Jurkat, Clone E6-1 (cell line): Measurements from ENCODE around the gene DTNA.
A peak's percentile ranks its signal among the peaks of the same experiment; 100 is the strongest.
"Not testable (repeated sequence)": the region's sequence is repeated elsewhere in the genome, so short reads cannot be mapped to it uniquely, and the experiment has no call there.

Source experiments
- DNase-seq: peaks from one replicate; pipeline ENCODE4 v3.0.0-alpha.2; 2011; ENCODE audit warnings: low read depth, low spot score
- H3K4me3 ChIP-seq: 2 replicates; pipeline ENCODE4 v1.5.1; 2011; ENCODE audit warnings: mild to moderate bottlenecking, low read length, control low read depth, moderate library complexity

The DTNA gene

DNA sequence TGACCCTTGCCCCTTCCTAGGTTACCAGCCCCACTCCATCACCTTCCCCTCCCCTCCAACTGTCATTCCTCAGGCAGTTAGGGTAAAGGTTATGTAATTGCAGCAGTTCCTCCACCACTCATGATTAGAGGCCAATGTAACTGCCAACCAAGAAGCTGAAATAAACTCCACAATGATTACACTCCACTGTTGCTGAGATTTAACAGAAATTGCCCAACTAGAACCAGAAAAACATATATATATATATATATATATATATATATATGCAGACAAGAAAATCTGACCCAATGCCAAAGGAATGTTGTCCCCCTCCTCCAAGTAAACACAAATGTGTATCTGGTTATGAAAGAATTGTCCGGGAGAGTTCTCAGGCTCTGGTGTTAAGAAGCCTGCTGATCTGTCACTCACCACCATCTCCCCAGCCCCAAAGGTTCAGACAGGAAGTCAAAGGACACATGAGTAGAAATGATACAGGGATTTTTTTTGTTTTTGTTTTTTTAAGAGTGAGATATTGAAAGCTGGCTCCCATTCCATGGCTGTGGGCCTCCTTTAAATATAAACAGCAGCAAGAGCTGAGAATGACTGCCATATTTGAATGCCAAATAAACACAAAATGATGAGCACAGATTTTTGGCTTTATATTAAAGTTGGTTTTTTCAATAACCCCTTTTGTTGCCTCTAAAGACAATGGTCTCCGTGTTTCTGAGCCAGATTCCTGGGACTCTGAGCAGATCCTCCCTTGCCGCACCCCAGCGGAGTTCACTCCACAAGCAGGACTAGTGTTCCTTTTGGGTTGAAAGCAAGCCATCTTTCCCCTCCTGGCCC is 204.0 kb downstream of the DTNA start:
- no peak for DNase-seq
- H3K4me3 ChIP-seq = no peak overlapping the region

DNA sequence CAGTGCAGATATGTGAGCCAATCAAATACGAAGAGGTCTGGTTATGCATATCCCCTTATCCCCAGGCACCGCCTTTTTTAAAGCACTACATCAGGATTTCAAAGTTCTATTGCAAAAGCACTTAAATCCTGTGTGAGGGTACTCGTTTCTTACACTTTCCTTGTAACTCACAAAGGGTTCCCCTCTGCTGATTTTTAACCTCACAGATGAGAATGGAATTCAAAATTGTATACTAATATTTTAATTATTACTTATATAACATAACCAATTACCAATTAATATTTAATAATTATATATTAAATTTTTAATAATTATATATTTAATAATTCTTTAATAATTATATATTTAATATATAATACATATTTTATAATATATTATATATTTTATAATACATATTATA is 204.9 kb downstream of the DTNA start:
- no peak for DNase-seq
- H3K4me3 ChIP-seq = no peak overlapping the region

DNA sequence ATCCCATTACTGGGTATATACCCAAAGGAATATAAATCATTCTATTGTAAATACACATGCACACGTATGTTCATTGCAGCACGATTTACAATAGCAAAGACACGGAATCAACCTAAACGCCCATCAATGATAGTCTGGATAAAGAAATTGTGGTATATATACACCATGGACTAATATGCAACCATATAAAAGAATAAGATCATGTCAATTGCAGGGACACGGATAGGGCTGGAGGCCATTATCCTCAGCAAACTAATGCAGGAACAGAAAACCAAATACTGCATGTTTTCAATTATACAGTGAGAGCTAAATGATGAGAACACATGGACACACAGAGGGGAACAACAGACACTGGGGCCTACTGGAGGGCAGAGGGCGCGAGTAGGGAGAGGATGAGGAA is 206.4 kb downstream of the DTNA start:
- not testable (repeated sequence) for DNase-seq, H3K4me3 ChIP-seq

DNA sequence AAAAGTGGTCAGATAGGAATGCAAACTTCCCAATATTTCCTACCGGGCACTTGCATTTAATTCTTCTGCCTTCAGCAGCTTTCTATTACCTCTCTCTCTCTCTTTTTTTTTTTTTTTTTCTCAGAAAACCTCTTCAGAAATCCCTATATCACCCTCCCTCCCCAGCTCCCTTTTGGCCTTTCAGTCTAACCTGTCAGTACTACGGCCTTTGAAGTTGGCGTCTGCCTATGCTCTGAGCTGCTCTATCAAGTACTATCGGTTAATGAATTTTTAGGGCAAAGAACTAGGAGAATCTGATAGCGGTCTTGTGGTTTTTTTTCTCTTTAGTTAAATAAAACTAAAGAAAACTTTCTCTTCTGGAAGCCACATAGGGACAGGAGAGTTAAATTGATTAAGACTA is 208.8 kb downstream of the DTNA start:
- H3K4me3 ChIP-seq = no peak overlapping the region
- DNase-seq = peak; percentile 12

DNA sequence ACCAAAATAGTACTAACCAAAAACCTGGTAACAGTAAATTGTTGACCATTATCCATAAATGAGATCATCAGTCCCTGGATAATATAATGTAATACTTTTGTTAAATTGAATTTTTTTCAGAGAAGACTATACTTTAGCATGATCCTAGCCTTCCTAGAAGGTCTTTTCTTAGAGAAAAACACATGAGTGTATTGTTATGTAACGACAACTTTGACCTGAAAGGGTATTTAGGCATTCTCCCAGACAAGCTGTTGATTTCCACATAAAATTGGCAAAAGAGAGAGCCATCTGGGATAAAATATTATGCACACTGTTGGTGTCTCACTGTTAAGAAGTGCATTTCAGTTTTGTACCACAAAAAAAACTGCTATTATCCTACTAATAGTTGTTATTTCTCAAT is 211.1 kb downstream of the DTNA start:
- no peak for DNase-seq

DNA sequence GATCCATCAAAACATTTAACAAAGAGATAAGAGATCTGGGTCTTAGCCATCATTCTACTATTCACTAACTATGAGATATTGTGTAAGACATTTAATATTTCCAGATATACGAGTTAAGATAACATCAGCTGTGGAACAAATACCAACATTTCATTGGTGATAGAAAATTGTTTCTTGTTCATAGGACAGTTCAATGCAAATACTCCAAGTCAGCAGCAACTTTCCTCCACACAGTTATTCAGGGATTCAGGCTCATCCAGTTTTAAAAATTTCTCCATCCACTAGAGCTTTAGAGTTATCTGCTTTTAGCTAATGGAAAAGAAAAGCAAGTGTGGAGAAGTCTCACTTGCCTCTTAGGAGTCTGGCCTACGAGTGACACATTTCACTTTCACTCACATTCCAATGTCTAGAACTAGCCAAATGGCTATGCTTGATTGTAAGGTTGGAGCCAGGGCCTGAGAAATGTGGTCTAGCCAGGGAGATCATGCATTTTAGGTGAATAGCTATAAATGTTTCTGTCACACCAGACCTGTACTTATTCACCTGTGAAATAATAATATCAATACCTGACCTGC is 211.8 kb downstream of the DTNA start:
- no peak overlapping the region for H3K4me3 ChIP-seq
- no peak for DNase-seq

More for the DNA sequence above, 211.1 kb downstream of the DTNA start:
- no peak overlapping the region for H3K4me3 ChIP-seq

DNA sequence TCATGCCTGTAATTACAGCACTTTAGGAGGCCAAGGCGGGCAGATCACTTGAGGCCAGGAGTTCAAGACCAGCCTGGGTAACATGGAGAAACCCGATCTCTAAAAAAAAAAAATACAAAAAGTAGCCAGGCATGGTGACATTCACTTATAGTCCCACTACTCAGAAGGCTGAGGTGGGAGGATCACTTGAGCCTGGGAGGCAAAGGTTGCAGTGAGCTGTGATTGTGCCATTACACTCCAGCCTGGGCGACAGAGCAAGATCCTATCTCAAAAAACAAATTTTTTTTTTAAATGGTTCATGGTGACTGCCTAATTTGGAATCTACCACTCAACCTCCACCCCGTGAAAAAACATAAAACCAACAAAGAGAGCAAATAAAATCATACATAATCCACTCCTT is 212.5 kb downstream of the DTNA start:
- not testable (repeated sequence) for DNase-seq, H3K4me3 ChIP-seq

DNA sequence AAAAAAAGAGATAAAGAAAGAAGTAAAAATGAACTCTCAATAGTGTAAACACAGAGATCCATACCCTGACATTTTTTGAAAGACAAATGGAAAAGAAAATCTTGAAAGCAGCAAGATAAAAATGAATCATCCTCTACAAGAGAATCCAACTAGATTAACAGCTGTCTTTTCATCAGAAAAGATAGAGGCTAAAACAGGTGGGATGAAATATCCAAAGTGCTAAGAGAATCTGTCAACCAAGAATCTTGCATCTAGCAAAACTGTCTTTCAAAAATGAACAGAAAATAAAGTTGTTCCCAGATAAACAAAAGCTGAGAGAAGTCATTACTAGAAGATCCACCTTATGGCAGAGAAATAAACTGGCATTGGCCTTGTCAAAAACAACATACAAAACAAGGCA is 213.8 kb downstream of the DTNA start:
- DNase-seq = no peak
- no peak overlapping the region for H3K4me3 ChIP-seq

DNA sequence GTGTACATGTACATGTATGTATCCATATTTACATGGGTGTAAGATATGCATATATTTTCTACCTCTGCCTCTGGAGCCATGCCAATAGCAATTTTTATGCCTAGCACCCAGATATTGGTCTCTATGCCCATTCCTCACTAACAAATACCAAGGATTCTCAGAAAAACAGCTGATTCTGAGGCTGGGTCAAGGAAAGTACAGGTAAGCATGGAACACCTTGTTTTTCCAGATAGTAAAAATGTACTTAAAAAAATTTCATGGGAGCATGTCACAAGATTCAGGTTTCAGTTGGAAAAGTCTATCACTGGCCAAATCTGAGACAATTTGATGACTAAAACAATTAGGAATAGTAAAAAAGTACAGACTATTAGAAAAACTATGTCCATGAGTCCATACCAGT is 216.6 kb downstream of the DTNA start:
- no peak overlapping the region for H3K4me3 ChIP-seq
- no peak for DNase-seq

DNA sequence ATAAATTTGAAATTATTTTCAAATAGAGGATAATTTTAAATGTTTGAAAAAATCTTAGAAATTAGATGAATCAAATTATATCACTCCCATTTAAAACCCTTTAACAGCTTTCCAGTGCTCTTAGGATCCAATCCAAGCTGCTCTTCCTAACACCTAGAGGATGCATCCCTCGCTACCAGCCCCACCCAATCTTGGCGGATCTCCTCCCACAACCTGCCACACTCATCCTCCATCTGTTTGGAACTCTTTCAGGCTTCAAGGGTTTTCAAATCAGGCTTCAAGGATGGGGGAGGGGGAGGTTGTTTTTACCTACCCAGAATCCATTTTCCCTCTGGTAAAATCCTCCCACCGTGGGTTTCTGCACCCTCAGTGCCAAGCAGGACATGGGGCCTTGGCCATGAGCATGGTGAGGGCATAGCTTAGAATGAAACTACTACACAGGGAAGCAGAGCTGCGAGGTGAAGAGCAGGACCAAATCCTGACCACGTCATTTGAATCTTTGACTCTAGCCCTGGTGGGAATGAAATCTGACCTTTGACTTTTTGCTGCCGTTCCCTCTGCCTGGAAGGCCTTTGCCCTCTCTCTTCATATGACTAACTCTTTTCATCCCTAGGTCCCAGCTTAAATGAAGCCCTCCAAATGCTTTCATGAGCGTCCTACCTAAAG is 218.1 kb downstream of the DTNA start:
- H3K4me3 ChIP-seq = no peak overlapping the region
- no peak for DNase-seq

DNA sequence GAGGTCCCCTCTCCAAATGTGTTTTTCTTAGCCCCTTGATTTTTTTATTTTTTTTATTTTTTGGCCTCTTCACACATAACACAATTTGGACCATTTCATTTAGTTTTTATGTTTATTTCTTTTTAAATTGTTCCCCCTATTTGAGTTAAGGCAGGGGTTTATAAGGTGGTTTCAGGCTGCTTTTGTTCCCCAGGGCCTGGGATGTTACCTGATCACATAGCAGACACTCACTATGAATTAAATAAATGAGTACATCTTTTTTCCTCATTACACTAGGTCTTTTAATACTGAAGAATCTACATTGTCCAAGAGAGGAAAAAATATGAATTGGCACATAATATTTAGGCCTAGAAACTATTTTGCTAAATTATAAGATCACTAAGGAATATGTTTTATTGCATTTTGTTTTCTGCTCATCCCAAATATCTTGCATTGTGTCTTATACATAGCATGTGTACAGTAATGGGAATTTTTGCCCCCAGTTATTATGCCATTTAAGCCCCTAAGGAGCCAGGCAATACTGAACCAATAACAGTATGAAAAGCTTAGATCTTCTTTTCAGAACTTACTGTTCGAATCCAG is 218.7 kb downstream of the DTNA start:
- DNase-seq = no peak
- H3K4me3 ChIP-seq = no peak overlapping the region

DNA sequence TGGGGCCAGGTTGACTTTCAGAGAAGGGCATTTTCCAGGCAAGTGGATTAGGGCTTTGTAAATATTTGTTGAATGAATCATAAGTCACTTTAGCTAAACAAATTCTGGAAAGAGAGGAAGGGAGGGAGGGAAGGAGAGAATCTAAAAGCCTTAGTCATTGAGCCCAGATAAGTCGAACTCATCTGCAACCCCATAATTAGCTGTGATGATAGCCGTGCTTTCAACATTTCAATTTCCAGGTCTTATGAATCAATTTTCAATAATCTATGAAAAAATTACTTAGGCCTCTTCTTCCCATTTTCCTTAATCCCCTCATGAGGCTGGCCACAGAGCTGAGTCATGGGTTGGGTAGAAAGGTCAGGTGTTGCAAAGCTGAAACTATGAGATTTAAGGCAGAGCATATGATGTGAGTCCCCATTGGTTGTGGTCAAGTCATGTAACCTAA is 219.3 kb downstream of the DTNA start:
- H3K4me3 ChIP-seq = no peak overlapping the region
- DNase-seq = no peak

DNA sequence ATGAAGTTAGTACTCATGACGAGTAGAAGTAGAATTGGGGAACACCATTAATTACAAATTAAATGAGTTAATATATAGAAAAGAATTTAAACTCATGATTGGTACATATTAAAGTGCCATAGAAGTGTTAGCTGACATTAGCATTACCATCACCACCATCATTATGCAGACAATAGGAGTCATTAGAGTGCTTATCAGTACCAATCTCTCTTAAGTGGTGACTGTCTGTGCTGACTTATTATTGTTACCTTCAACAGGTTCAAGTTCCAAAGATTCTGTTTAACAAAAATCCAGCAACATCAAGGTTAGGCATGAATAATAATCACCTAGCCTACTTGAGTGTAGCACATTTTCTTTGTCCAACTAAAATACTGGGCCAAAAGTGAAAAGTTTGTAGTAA is 222.3 kb downstream of the DTNA start:
- no peak for DNase-seq
- no peak overlapping the region for H3K4me3 ChIP-seq

DNA sequence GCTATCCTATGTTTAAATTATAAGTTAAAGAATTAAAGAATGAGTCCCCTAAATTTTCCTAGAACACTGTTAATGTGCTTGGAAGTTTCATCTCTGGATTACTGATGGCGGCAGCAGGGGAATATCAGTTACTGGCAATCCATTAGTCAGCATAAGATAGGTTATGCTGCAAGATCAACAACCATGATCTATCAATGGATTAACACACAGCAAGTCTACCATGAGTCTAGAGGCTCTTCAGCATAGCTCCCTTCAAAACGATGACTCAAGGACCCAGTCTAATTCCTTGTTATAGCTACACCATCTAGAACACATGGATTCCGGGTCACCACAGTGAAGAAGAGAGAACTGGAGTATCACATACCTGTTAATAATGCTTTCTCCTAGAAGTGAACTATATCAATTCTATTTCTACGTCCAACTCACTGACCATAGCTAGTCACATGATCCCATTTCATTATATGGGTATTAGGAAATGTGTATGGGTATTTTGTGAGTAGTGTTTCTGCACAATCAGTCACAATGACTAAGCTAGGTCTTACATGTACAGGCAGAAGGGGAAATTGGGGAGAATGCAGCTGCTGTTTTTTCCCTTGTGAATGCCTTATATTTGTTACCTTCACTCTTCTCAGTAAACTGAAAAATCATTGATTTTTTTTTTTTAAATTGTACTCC is 222.8 kb downstream of the DTNA start:
- DNase-seq = no peak
- no peak overlapping the region for H3K4me3 ChIP-seq

DNA sequence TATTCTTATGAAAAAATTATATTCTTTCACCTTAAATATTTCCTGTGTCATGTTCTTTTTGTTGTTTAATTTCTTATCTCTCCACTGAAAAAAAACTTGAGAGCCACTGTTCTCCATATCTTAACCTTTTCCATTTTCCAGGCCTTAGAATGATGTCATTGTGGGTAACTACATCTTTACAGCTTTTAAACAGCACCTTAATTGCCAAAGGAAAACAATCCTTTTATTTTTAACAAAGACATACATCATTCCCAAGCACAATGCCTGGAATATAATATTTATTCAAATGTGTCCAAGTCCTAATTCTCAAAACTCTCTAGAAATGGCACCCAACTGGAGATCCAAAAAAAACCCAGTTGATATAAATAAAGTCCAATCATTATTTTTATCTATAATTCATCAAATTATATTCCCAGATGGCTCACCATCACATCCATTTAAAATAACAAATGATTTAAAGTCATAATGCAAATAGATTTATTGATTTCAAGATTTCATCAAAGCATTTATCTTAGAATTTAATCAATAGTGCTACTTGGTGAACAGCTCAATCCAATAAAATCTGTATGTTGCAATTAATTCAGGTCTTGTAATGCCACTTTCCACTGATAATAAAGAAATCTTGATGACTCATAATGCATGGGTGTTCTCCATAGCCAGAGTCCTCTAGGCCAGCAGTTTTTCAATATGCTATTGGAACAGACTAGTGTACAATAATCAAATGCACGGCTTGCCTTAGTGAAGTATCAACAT is 224.0 kb downstream of the DTNA start:
- no peak overlapping the region for H3K4me3 ChIP-seq
- DNase-seq = no peak

DNA sequence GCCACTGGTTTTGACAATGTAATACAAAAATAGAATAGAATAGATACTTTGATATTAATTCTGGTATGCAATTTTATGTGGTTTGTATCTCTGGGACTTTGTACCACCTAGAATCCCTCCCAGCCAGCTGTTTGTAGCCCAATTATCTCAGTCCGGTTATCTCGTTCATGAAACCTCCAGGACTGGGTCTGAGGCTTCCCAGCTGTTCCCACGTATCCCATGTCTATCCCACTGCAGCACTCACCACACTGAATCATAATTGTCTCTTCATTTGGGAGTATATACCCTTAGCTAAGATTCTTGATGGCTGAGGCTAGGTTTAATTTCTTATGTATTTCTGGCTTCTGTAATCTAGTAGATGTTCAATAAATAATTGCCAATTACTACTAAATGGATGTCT is 226.7 kb downstream of the DTNA start:
- no peak overlapping the region for H3K4me3 ChIP-seq
- no peak for DNase-seq

DNA sequence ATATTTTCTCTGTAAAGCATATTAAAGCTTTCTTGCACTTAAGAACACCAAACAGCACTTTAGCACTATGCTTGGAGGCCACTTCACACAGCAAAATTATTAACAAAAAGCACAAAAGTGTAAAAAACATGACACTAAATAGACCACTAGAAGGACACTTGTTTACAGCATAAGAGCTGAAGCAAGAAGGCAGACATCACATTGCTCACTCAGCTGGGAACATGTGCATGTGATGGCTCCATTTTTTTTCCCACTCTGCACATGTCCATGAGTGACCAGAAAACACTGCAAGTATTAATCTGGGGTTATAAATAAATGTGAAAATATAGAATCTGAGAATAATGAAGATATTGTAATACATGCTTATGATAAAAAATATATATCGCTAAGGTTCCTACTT is 228.0 kb downstream of the DTNA start:
- no peak overlapping the region for H3K4me3 ChIP-seq
- DNase-seq = no peak
